GM12801 (cell line): ENCODE data around the gene OSCAR.

Experiments
- CTCF ChIP-seq: IDR thresholded peaks from one replicate; pipeline ENCODE4 v1.5.1; 2011; ENCODE audit warnings: control low read depth; ENCODE audit not compliant: insufficient read length; ENCODE audit errors: extremely low read depth

Gene OSCAR

GRCh38 chr19:54094426-54095000 lies 6.1 kb downstream of the OSCAR start:
- no peak for TF ChIP-seq CTCF

- no peak for TF ChIP-seq CTCF
Measured at GRCh38 chr19:54084410-54084809, 16.2 kb downstream of the OSCAR start.

GRCh38 chr19:54081032-54081431 lies 19.6 kb downstream of the OSCAR start, which contains the start of gene TARM1:
TARM1 (minus strand) TSS chr19:54081365; CDS start chr19:54081340, 25 bp downstream.
- no peak for TF ChIP-seq CTCF

GRCh38 chr19:54077334-54077733 lies 23.3 kb downstream of the OSCAR start:
- no peak for TF ChIP-seq CTCF

- no peak for TF ChIP-seq CTCF
Measured at GRCh38 chr19:54074851-54075250, 25.8 kb downstream of the OSCAR start.

- no peak for TF ChIP-seq CTCF
Measured at GRCh38 chr19:54073829-54074228, 26.8 kb downstream of the OSCAR start.

GRCh38 chr19:54069470-54069869 lies 31.1 kb downstream of the OSCAR start:
- TF ChIP-seq CTCF: no peak
